GM12878 (cell line): ENCODE results near the gene IPCEF1. TPM values are rescaled to one million over a fixed set of nuclear protein-coding genes. Genes with fewer than 3 reads are reported as not detected.

Experiments
- BMI1 ChIP-seq: fragments of 450-650 bp; IDR thresholded peaks from 2 replicates; pipeline ENCODE4 v1.6.1; 2016; ENCODE audit warnings: mild to moderate bottlenecking, moderate library complexity, borderline replicate concordance
- BRCA1 ChIP-seq: IDR thresholded peaks from 2 replicates; pipeline ENCODE4 v1.6.1; 2011; ENCODE audit warnings: low read depth, low read length, improper control_type of control experiment
- CHD4 ChIP-seq: fragments of 200-600 bp; sonication (generic); IDR thresholded peaks from 2 replicates; pipeline ENCODE4 v1.6.1; 2016; ENCODE audit warnings: mild to moderate bottlenecking
- EP300 ChIP-seq, 2 experiments: fragments of 150-350 bp in 1 of 2; IDR thresholded peaks; 2 replicates each; pipeline ENCODE4 v1.6.1; 2011 to 2012; ENCODE audit warnings: low read depth in 2 of 2, low read length in 2 of 2, borderline replicate concordance in 1 of 2, improper control_type of control experiment in 1 of 2, inconsistent platforms in 1 of 2; ENCODE audit not compliant: control insufficient read depth in 1 of 2
- GABPA ChIP-seq: IDR thresholded peaks from 2 replicates; pipeline ENCODE4 v1.6.1; 2014; ENCODE audit warnings: antibody characterized with exemption, low read depth, mild to moderate bottlenecking, inconsistent platforms
- HSF1 ChIP-seq: fragments of 150-350 bp; IDR thresholded peaks from 2 replicates; pipeline ENCODE4 v1.6.1; 2014; ENCODE audit warnings: mild to moderate bottlenecking, low read depth, low read length
- IKZF1 ChIP-seq: fragments of 450-650 bp; conservative IDR thresholded peaks from 2 replicates; pipeline ENCODE4 v1.6.1; 2017; ENCODE audit warnings: antibody characterized with exemption, mild to moderate bottlenecking
- IRF3 ChIP-seq: fragments of 450-650 bp; IDR thresholded peaks from 2 replicates; pipeline ENCODE4 v1.6.1; 2014; ENCODE audit warnings: mild to moderate bottlenecking
- NFIC ChIP-seq: IDR thresholded peaks from 2 replicates; pipeline ENCODE4 v1.6.1; 2012; ENCODE audit warnings: low read depth, mild to moderate bottlenecking, inconsistent platforms, low read length, moderate library complexity
- NR2C2 ChIP-seq: IDR thresholded peaks from 2 replicates; pipeline ENCODE4 v1.6.1; 2011; ENCODE audit warnings: borderline replicate concordance, low read depth; ENCODE audit not compliant: control insufficient read depth, insufficient read length
- PAX5 ChIP-seq: IDR thresholded peaks from 2 replicates; pipeline ENCODE4 v1.6.1; 2011; ENCODE audit warnings: low read depth, low read length, borderline replicate concordance
- SPI1 ChIP-seq: IDR thresholded peaks from 2 replicates; pipeline ENCODE4 v1.6.1; 2011; ENCODE audit warnings: low read depth, mild to moderate bottlenecking, low read length, moderate library complexity, borderline replicate concordance; ENCODE audit not compliant: insufficient read depth
- SRF ChIP-seq, 2 experiments: IDR thresholded peaks; 2 replicates each; pipeline ENCODE4 v1.6.1; 2011; ENCODE audit warnings: low read depth in 2 of 2, low read length in 2 of 2, mild to moderate bottlenecking in 1 of 2, moderate library complexity in 1 of 2
- SUPT20H ChIP-seq: IDR thresholded peaks from 2 replicates; pipeline ENCODE4 v1.6.1; 2011; ENCODE audit warnings: low read depth, mild to moderate bottlenecking, low read length, moderate library complexity, borderline replicate concordance; ENCODE audit not compliant: control insufficient read depth
- USF2 ChIP-seq: IDR thresholded peaks from 2 replicates; pipeline ENCODE4 v1.6.1; 2011; ENCODE audit warnings: low read depth, low read length, improper control_type of control experiment, borderline replicate concordance
- ZBED1 ChIP-seq: IDR thresholded peaks from 2 replicates; pipeline ENCODE4 v1.6.1; 2016; ENCODE audit warnings: borderline replicate concordance
- ZNF592 ChIP-seq: fragments of 450-650 bp; IDR thresholded peaks from 2 replicates; pipeline ENCODE4 v1.6.1; 2017; ENCODE audit warnings: mild to moderate bottlenecking, moderate library complexity
- ZNF687 ChIP-seq: fragments of 450-650 bp; IDR thresholded peaks from 2 replicates; pipeline ENCODE4 v1.6.1; 2017; ENCODE audit warnings: mild to moderate bottlenecking, moderate library complexity
- ZZZ3 ChIP-seq: IDR thresholded peaks from 2 replicates; pipeline ENCODE4 v1.6.1; 2011; ENCODE audit warnings: low read depth; ENCODE audit not compliant: control insufficient read depth, insufficient read length
- polyA plus RNA-seq, 11 experiments: library from polyadenylated mRNA; depleted of rRNA in 4 of 11; unstranded in 6 of 11; stranded (reverse) in 5 of 11; fragments of >200 nt; fragmentation: Nextera tagmentation in 4 of 11; fragmentation: Illumina TruSeq in 1 of 11; extraction: Ambion mirVana in 4 of 11; extraction: Trizol in 1 of 11; gene quantifications; 1 replicate in 1 of 11; 2 replicates in 10 of 11; pipeline versions ENCODE4 v1.2.1 to v1.2.3, GENCODE V29; 2011 to 2016; ENCODE audit warnings: inconsistent platforms in 2 of 11, missing spikeins in 2 of 11, low read depth in 1 of 11
- total RNA-seq, 4 experiments: library from RNA; depleted of rRNA in 3 of 4; stranded (reverse); fragments of >200 nt in 3 of 4; fragmentation: Illumina TruSeq in 1 of 4; extraction: Trizol in 1 of 4; gene quantifications; 2 replicates each; pipeline versions ENCODE4 v1.2.1 to v1.2.3, GENCODE V29; 2013 to 2021

Gene IPCEF1
- total and polyA plus RNA-seq, 10 of the 15 experiments (the other 5 are each of a cell fraction or from before 2014, with no cell fraction given), result 1.3 to 137 (median 4.2) TPM

GRCh38 chr6:154161689-154162088 is 194.9 kb downstream of the IPCEF1 start (continued):
- TF ChIP-seq BRCA1, result no peak
- TF ChIP-seq HSF1, result no peak
- no peak for TF ChIP-seq SUPT20H
- no peak for TF ChIP-seq PAX5
- peak; percentile 72 for TF ChIP-seq SPI1
- no peak for TF ChIP-seq ZZZ3
- TF ChIP-seq SRF (IDR thresholded peaks at IDR 0.05; ENCODE audit: low read depth in 2 of 2, low read length in 2 of 2), result no peak
- TF ChIP-seq NFIC, result no peak
- no peak for TF ChIP-seq ZNF687
- peak; percentile 74 for TF ChIP-seq IKZF1
- 0 out of 4 replicates have a peak, but pooled peaks of 1 of the 2 experiments have one; percentile 49 for TF ChIP-seq EP300 (IDR thresholded peaks at IDR 0.05; ENCODE audit: borderline replicate concordance in 1 of 2, control insufficient read depth in 1 of 2, low read depth in 2 of 2, low read length in 2 of 2)
- TF ChIP-seq CHD4, result no peak
- TF ChIP-seq NR2C2, result no peak
- TF ChIP-seq ZBED1, result no peak
- no peak for TF ChIP-seq USF2
- no peak for TF ChIP-seq IRF3
- no peak for TF ChIP-seq BMI1
- no peak for TF ChIP-seq ZNF592
- no peak for TF ChIP-seq GABPA
